LNCAP (cell line): ENCODE measurements around the gene GPSM3.

Experiments used
- TF ChIP-seq, protein P1 (sequence below): fragments of 450-650 bp; IDR thresholded peaks from 2 replicates; pipeline ENCODE4 v1.5.1; 2017; ENCODE audit warnings: mild to moderate bottlenecking

Gene GPSM3

DNA sequence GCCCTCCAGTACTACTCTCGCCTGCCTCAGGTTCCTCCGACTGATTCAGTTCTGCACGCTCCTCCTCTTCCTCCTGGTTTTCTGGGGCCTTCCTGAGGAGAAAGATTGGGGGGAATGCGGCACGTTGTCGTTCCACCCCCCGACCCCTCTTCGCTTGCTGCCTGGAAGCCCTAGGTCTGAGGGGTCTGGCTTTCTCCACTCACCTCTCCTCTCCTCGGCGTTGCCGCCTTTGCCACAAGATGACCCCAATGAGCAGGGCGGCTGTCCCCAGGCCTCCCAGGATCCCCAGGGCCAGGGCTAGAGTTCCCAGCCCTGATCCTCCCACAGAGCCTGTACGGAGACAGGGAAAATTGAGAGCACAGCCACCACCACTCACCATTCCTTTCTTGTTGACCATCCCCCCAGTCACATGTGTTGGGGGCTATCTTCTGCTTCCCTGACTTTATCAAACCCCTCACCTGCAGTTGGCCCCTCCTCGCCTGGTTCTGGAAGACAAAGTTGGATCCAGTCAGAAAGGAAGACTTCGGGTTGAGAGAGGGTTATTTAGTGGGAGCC lies 11.2 kb downstream of the GPSM3 start:
- TF ChIP-seq, protein P1, sequence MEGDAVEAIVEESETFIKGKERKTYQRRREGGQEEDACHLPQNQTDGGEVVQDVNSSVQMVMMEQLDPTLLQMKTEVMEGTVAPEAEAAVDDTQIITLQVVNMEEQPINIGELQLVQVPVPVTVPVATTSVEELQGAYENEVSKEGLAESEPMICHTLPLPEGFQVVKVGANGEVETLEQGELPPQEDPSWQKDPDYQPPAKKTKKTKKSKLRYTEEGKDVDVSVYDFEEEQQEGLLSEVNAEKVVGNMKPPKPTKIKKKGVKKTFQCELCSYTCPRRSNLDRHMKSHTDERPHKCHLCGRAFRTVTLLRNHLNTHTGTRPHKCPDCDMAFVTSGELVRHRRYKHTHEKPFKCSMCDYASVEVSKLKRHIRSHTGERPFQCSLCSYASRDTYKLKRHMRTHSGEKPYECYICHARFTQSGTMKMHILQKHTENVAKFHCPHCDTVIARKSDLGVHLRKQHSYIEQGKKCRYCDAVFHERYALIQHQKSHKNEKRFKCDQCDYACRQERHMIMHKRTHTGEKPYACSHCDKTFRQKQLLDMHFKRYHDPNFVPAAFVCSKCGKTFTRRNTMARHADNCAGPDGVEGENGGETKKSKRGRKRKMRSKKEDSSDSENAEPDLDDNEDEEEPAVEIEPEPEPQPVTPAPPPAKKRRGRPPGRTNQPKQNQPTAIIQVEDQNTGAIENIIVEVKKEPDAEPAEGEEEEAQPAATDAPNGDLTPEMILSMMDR: no peak

DNA sequence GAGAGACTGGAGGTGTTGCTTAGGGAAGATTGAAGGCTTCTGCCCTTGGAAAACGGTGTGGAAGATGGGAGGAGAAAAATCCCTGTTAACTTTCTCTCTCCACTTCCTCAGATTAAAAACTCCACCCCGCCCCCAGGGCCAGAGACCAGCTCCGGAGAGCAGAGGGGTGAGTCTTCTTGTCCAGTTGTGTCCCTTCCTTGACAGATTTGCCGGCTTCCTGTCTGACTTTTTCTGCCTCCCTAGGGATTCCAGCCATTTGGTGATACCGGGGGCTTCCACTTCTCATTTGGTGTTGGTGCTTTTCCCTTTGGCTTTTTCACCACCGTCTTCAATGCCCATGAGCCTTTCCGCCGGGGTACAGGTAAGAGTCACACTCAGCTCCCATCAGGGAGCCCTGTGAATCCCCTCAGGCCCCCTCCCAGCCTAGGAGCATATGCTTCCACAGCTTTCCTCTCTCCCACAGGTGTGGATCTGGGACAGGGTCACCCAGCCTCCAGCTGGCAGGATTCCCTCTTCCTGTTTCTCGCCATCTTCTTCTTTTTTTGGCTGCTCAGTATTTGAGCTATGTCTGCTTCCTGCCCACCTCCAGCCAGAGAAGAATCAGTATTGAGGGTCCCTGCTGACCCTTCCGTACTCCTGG lies 12.6 kb downstream of the GPSM3 start:
- TF ChIP-seq, protein P1: no peak

DNA sequence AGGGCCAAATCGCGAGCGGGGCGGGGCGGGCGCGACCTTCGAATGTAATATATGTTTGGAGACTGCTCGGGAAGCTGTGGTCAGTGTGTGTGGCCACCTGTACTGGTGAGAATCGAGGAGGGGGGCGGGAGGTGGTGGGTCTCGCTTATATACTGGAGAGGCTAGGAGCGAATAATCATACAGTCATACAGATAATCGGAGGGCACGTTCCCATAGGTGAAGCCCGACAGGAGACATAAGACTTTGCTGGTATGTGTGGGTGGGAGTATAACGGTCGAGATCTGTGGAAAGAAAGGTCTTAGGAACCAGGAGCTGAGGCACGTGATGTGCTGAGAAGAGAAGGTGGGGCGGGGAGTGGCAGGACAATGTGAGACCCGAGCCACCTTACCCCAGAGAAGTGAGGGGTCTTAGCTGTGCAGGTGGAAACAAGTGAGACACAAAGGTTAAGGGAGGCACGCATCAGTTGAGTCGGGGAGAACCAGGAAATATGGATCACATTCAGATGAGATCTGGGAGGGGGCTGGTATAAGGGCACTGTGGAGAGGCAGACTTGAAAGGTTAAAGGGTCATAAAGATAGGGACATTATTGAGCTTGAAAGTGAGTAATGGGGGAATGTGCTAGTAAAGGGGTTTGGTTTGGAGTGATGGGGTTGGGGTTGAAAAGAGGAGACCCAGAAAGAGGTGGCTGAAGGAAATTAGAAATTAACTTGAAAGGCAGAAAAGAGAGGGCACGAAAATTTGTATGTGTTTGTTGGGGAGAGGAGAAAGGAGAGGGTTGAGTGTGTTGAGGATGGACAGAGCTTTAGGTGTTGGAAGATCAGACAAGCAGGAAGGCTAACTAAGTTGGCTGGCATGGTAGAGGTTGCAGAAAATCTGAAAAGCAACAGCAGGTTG lies 13.6 kb downstream of the GPSM3 start:
- TF ChIP-seq, protein P1: no peak

DNA sequence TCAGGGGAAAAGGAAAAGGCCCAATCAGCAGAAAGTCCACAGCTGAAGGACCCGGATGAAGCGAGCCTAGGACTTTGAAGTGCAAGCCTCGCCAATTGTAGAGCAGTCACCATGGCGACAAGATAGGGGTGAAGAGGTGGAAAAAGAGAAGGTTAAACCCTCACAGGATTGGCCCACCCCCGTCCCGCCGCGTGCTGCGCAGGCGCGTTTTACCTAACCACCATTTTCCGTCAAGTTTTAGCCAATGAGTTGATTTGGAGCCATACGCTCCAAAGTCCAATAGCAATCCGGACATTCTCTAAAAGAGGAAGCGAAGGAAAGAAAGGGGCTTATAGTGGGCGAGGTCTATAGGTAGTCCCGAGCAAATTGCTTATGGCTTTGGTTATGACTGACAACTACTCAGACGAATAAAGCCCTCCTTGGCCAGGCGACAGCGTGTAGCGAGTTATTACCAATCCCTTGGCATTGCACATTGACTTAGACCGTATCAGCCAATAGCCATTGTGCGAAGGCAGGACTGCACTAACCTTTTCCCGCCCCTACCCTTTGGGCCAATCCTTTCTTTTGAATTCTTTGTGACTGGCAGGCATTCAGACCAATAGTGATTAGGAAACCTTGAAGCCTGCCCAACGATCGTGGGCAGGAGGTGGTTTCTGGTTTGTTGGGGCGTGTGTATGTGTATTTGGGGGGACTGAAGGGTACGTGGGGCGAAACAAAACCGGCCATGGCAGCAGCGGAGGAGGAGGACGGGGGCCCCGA lies 14.5 kb downstream of the GPSM3 start, which contains the start of gene RNF5:
Gene RNF5, plus strand, starts transcription at position 618 of the 759 bp plus-strand sequence. Its CDS starts 107 bp downstream, at position 725.
- TF ChIP-seq, protein P1: no peak

DNA sequence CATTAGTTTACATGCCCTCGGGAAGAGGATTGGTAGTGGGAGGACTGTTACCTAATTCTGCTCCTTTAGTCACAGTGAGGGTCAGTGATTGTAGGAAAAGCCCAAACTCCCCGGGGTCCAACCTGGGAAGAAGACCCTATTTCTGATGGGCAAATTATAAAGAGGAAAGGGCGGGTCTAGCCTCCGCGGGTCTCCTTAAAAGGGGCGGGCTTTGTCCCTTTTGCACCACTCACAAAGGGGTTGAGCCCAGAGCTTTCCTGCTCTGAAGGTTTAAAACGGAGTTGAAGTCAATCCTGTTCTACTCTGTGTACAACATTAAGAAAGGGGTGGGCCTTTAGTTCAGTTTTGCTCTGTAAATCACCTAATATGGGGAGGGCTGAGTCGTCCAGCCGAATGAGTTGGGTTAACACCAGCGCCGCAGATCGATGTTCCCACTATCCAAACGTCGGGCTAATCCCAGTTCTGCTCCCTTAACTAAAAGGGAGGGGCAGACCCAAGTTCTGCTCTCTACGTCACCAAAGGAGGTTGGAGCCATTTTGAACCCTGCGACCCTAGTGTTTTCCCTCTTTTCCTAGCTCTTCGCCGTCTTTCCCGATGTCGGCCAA lies 15.2 kb downstream of the GPSM3 start:
- TF ChIP-seq, protein P1: no peak

DNA sequence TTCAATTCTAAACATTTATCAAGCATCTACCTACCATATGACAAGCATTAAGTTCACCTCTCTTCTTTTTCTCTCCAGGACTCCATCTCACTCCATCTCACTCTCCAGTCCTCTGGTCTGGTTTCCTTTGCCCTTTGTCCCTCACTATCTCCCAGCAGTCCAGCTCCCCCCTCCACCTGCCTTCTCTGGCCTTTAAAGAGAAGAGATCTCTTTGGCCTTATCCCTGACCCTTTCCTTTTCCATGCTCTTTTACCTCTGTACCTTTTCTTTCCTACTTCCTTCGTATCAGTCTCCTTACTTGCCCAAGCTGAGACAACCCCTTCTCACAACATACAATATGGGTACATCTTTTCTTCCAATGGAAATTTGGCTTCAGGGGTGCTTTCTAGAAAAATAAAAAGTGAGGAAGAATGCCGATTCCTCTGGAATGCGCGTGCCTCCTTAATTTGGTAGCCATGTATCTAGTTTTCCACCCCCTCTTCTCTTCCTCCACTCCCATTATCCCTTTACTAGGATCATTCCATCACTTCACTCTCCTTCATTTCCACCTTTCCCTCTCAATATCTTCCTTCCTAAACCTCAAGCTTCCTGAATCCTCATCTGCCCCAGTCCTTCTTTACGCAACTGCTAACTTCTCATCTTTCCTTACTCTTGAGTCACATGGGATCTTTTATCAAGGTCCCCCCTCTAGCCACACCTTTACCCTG lies 15.8 kb downstream of the GPSM3 start:
- TF ChIP-seq, protein P1: no peak
